HepG2 (cell line): Measurements from ENCODE around the gene METTL16. TPM values are rescaled to one million over a fixed set of nuclear protein-coding genes. Genes with fewer than 3 reads are reported as not detected.
A peak's percentile ranks its signal among the peaks of the same experiment; 100 is the strongest.

Source experiments
- BRD4 ChIP-seq: sonication (generic); formaldehyde crosslinking; IDR thresholded peaks from 2 replicates; pipeline ENCODE4 v1.4.0; 2020; ENCODE audit warnings: missing genetic modification reagents
- GRHL1 ChIP-seq: sonication (generic); formaldehyde crosslinking; conservative IDR thresholded peaks from 2 replicates; pipeline ENCODE4 v1.8.0; 2022; ENCODE audit warnings: missing genetic modification reagents
- HDAC6 ChIP-seq: fragments of 200-600 bp; sonication (generic); IDR thresholded peaks from 2 replicates; pipeline ENCODE4 v1.7.0; 2017; ENCODE audit warnings: mild to moderate bottlenecking, antibody characterized with exemption, low read length, low read depth
- KLF16 ChIP-seq, 2 experiments: sonication (generic) in 1 of 2; formaldehyde crosslinking in 1 of 2; IDR thresholded peaks; 2 replicates each; pipeline versions ENCODE4 v1.6.1 to v1.8.0; 2016 to 2023; ENCODE audit warnings: missing genetic modification reagents in 2 of 2, missing compliant biosample characterization in 1 of 2
- KLF6 ChIP-seq: IDR thresholded peaks from 2 replicates; pipeline ENCODE4 v1.8.0; 2016; ENCODE audit warnings: missing biosample characterization, missing genetic modification reagents
- MEIS1 ChIP-seq: sonication (generic); formaldehyde crosslinking; IDR thresholded peaks from 2 replicates; pipeline ENCODE4 v1.9.0; 2021; ENCODE audit warnings: mild to moderate bottlenecking, missing genetic modification reagents, moderate library complexity, borderline replicate concordance
- RORA ChIP-seq: sonication (generic); formaldehyde crosslinking; IDR thresholded peaks from 2 replicates; pipeline ENCODE4 v1.5.0; 2020; ENCODE audit warnings: mild to moderate bottlenecking, missing genetic modification reagents, moderate library complexity
- SALL2 ChIP-seq: sonication (generic); formaldehyde crosslinking; IDR thresholded peaks from 2 replicates; pipeline ENCODE4 v1.8.1; 2023; ENCODE audit warnings: mild to moderate bottlenecking, missing genetic modification reagents, inconsistent platforms
- SCMH1 ChIP-seq: sonication (generic); formaldehyde crosslinking; IDR thresholded peaks from 2 replicates; pipeline ENCODE4 v1.9.0; 2021; ENCODE audit warnings: missing genetic modification reagents, mild to moderate bottlenecking, borderline replicate concordance
- SMC3 ChIP-seq: IDR thresholded peaks from 2 replicates; pipeline ENCODE4 v1.6.1; 2011; ENCODE audit warnings: low read length, improper control_type of control experiment
- SP1 ChIP-seq, 2 experiments: fragments of 450-650 bp in 1 of 2; sonication (generic) in 1 of 2; formaldehyde crosslinking in 1 of 2; IDR thresholded peaks; 2 replicates each; pipeline versions ENCODE4 v1.4.0 to v1.6.1; 2016 to 2020; ENCODE audit warnings: missing genetic modification reagents in 1 of 2
- SSRP1 ChIP-seq: IDR thresholded peaks from 2 replicates; pipeline ENCODE4 v1.6.1; 2016; ENCODE audit warnings: control low read depth
- TAF1 ChIP-seq: sonication (generic); formaldehyde crosslinking; IDR thresholded peaks from 2 replicates; pipeline ENCODE4 v1.4.0; 2020; ENCODE audit warnings: missing genetic modification reagents
- TBX3 ChIP-seq: fragments of 450-650 bp; IDR thresholded peaks from 2 replicates; pipeline ENCODE4 v1.6.1; 2017; ENCODE audit warnings: antibody characterized with exemption, mild to moderate bottlenecking, inconsistent platforms, borderline replicate concordance
- THAP11 ChIP-seq: IDR thresholded peaks from 2 replicates; pipeline ENCODE4 v1.6.1; 2016; ENCODE audit warnings: missing biosample characterization, missing genetic modification reagents
- ZBTB7B ChIP-seq: sonication (generic); formaldehyde crosslinking; IDR thresholded peaks from 2 replicates; pipeline ENCODE4 v1.4.0; 2020; ENCODE audit warnings: missing genetic modification reagents
- ZFP91 ChIP-seq: sonication (generic); formaldehyde crosslinking; IDR thresholded peaks from 2 replicates; pipeline ENCODE4 v1.9.0; 2022; ENCODE audit warnings: missing genetic modification reagents, mild to moderate bottlenecking, borderline replicate concordance
- polyA plus RNA-seq, 8 experiments: library from polyadenylated mRNA; depleted of rRNA in 3 of 8; stranded (reverse) in 7 of 8; unstranded in 1 of 8; fragments of >200 nt; fragmentation: Illumina TruSeq in 4 of 8; extraction: Trizol in 4 of 8; gene quantifications; 2 replicates each; pipeline versions ENCODE4 v1.2.1 to v1.2.3, GENCODE V29; 2011 to 2016; ENCODE audit warnings: low read depth in 4 of 8, missing spikeins in 1 of 8, mixed read lengths in 1 of 8; ENCODE audit not compliant: insufficient read depth in 1 of 8
- total RNA-seq, 5 experiments: library from RNA; depleted of rRNA; stranded (reverse); fragments of >200 nt; fragmentation: Illumina TruSeq; extraction: Trizol; gene quantifications; 2 replicates each; pipeline ENCODE4 v1.2.3, GENCODE V29; 2016; ENCODE audit warnings: low read depth in 1 of 5
- TF ChIP-seq, protein P1 (sequence below): sonication (generic); formaldehyde crosslinking; IDR thresholded peaks from 2 replicates; pipeline ENCODE4 v1.5.1; 2020; ENCODE audit warnings: mild to moderate bottlenecking, missing genetic modification reagents
- TF ChIP-seq, protein P2 (sequence below): sonication (generic); formaldehyde crosslinking; IDR thresholded peaks from 2 replicates; pipeline ENCODE4 v1.8.1; 2023; ENCODE audit warnings: mild to moderate bottlenecking, missing genetic modification reagents

METTL16 gene
- total and polyA plus RNA-seq, 2 of the 13 experiments (the other 11 are each of a cell fraction or from before 2014, with no cell fraction given), result 11.6 to 18.5 TPM

- 0 out of 2 replicates have a peak, but pooled peaks have one; percentile 41 for TF ChIP-seq MEIS1
- TF ChIP-seq GRHL1 (CRISPR knock-in tag), result no peak
- TF ChIP-seq RORA (CRISPR knock-in tag), result no peak
- TF ChIP-seq SSRP1 (CRISPR knock-in tag), result peak; percentile 82; the same call in 1 of the 2 replicates
- TF ChIP-seq, protein P1, sequence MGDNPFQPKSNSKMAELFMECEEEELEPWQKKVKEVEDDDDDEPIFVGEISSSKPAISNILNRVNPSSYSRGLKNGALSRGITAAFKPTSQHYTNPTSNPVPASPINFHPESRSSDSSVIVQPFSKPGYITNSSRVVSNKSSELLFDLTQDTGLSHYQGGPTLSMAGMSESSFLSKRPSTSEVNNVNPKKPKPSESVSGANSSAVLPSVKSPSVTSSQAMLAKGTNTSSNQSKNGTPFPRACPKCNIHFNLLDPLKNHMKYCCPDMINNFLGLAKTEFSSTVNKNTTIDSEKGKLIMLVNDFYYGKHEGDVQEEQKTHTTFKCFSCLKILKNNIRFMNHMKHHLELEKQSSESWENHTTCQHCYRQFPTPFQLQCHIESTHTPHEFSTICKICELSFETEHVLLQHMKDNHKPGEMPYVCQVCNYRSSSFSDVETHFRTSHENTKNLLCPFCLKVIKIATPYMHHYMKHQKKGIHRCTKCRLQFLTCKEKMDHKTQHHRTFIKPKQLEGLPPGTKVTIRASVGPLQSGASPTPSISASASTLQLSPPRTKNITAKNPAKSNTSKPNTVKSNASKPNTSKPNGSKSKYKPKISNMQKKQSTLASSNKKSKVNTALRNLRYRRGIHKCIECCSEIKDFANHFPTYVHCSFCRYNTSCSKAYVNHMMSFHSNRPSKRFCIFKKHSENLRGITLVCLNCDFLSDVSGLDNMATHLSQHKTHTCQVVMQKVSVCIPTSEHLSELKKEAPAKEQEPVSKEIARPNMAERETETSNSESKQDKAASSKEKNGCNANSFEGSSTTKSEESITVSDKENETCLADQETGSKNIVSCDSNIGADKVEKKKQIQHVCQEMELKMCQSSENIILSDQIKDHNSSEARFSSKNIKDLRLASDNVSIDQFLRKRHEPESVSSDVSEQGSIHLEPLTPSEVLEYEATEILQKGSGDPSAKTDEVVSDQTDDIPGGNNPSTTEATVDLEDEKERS, result no peak
- TF ChIP-seq ZBTB7B (CRISPR knock-in tag), result peak; percentile 24; the same call in 1 of the 2 replicates
- peak; percentile 79; the same call in 1 of the 2 replicates for TF ChIP-seq ZFP91 (CRISPR knock-in tag)
- TF ChIP-seq KLF16 (CRISPR knock-in tag; IDR thresholded peaks at IDR 0.05), result peak in 1 of 2 experiments; percentile 89; a peak in 3 of 4 replicates
- peak; percentile 28; the same call in 1 of the 2 replicates for TF ChIP-seq TBX3
- TF ChIP-seq, protein P2, sequence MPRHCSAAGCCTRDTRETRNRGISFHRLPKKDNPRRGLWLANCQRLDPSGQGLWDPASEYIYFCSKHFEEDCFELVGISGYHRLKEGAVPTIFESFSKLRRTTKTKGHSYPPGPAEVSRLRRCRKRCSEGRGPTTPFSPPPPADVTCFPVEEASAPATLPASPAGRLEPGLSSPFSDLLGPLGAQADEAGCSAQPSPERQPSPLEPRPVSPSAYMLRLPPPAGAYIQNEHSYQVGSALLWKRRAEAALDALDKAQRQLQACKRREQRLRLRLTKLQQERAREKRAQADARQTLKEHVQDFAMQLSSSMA (CRISPR knock-in tag), result no peak
- peak; percentile 56 for TF ChIP-seq TAF1 (CRISPR knock-in tag)
- TF ChIP-seq SMC3, result no peak
- TF ChIP-seq KLF6 (CRISPR knock-in tag), result 0 out of 2 replicates have a peak, but pooled peaks have one; percentile 42
- peak; percentile 54; the same call in 1 of the 2 replicates for TF ChIP-seq THAP11 (CRISPR knock-in tag)
- TF ChIP-seq HDAC6, result no peak
- peak; percentile 88; the same call in 1 of the 2 replicates for TF ChIP-seq SALL2
- TF ChIP-seq SP1 (IDR thresholded peaks at IDR 0.05), result no peak
- TF ChIP-seq SP1 (CRISPR knock-in tag; IDR thresholded peaks at IDR 0.05), result peak; percentile 96
- no peak for TF ChIP-seq SCMH1
- TF ChIP-seq BRD4 (CRISPR knock-in tag), result 0 out of 2 replicates have a peak, but pooled peaks have one; percentile 31
Measured at GRCh38 chr17:2399572-2400473, 111.9 kb downstream of the METTL16 start (continued).
